Heart left ventricle (tissue), 13 donors: Measurements from ENCODE around the gene FAF1.

Experiments
- CTCF ChIP-seq, 12 donors: fragments of 200-600 bp; sonication (generic) in 4 of 12; IDR thresholded peaks; one replicate each; pipeline versions ENCODE4 v1.5.0 to v1.8.0; 2018 to 2022; ENCODE audit warnings: antibody characterized with exemption in 12 of 12, mild to moderate bottlenecking in 5 of 12
- POLR2A ChIP-seq, 2 donors: fragments of 450-650 bp; IDR thresholded peaks; one replicate each; pipeline ENCODE4 v1.6.1; 2017; ENCODE audit warnings: antibody characterized with exemption in 2 of 2, mild to moderate bottlenecking in 2 of 2, moderate library complexity in 2 of 2
- donor health status: ischemic (EF 13 %, LVEDD 7.1; RV severe dilation, severe dysfunction).
- donor health status: DM: no; HTN: yes; CAD: no.
- donor health status: DM: no; HTN: no; CAD: no.
- donor health status: ischemic (EF 25% LVEDD 6.9; RV normal size, moderate dysfunction).
- donor health status: ischemic (EF 25% LVEDD 5.7; RV mildly dilated, moderate dysfunction).
- donor health status: ischemic (EF 35%, LVEDD 5.7; RV mildly dilated, moderate dysfunction).
- donor health status: nonischemic (EF 11% LVEDD 7.7; RV severe dilation, severe dysfunction).
- donor health status: DM: yes; HTN: yes; CAD: no.
- donor health status: PGD.
- donor health status: ischemic (EF 29% LVEDD 5.4; RV normal size, mild dysfunction).
- donor health status: nonischemic (EF 23%, LVEDD 6.1; RV moderate dilation, normal function).

GRCh38 chr1:50656931-50657330, 303.1 kb downstream of the FAF1 start:
- no peak for TF ChIP-seq CTCF (IDR thresholded peaks at IDR 0.05)
- no peak for TF ChIP-seq POLR2A (IDR thresholded peaks at IDR 0.05)
